Fibroblast of villous mesenchyme (primary cell): Measurements from ENCODE around the gene KCNH6. TPM values are rescaled to one million over a fixed set of nuclear protein-coding genes. Genes with fewer than 3 reads are reported as not detected.

ENCODE experiments used
- DNase-seq: peaks from one replicate; pipeline ENCODE4 v3.0.0-alpha.2; 2010; ENCODE audit warnings: low read depth
- H3K4me3 ChIP-seq: 2 replicates; pipeline ENCODE4 v1.5.1; 2011; ENCODE audit warnings: low read depth, mild to moderate bottlenecking, low read length
- small RNA-seq: library from RNA; depleted of rRNA; stranded (forward); fragments of <200 nt; gene quantifications from one replicate; pipeline ENCODE3, GENCODE V24; 2012
- total RNA-seq: library from RNA; depleted of rRNA; stranded (reverse); fragments of >200 nt; gene quantifications from 2 replicates; pipeline ENCODE4 v1.2.3, GENCODE V29; 2012
- TF ChIP-seq, protein P1 (sequence below): IDR thresholded peaks from 2 replicates; pipeline ENCODE4 v1.5.1; 2012; ENCODE audit warnings: low read depth, mild to moderate bottlenecking, low read length; ENCODE audit not compliant: insufficient read depth

The KCNH6 gene
- total RNA-seq, 1 donor = under 0.01 TPM

DNA sequence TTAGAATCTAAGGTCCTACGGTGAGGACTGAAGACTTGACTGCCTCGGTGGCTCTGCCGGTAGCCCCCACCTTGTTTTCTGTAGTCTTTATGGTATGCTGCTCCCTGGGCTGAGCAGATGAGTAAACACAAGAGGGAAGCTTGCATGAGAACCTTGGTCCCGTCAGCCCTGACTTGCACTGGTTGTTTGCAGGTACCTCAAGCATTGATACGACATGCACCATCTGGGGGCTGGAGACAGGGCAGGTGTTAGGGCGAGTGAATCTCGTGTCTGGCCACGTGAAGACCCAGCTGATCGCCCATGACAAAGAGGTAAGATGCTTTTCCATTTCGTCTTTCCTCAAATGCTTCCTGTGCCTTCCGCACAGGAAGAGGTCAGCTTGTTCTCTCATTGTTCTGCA is 56.5 kb downstream of the KCNH6 start:
- DNase-seq = no peak
- no peak overlapping the region for H3K4me3 ChIP-seq
- TF ChIP-seq, protein P1, sequence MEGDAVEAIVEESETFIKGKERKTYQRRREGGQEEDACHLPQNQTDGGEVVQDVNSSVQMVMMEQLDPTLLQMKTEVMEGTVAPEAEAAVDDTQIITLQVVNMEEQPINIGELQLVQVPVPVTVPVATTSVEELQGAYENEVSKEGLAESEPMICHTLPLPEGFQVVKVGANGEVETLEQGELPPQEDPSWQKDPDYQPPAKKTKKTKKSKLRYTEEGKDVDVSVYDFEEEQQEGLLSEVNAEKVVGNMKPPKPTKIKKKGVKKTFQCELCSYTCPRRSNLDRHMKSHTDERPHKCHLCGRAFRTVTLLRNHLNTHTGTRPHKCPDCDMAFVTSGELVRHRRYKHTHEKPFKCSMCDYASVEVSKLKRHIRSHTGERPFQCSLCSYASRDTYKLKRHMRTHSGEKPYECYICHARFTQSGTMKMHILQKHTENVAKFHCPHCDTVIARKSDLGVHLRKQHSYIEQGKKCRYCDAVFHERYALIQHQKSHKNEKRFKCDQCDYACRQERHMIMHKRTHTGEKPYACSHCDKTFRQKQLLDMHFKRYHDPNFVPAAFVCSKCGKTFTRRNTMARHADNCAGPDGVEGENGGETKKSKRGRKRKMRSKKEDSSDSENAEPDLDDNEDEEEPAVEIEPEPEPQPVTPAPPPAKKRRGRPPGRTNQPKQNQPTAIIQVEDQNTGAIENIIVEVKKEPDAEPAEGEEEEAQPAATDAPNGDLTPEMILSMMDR = no peak

DNA sequence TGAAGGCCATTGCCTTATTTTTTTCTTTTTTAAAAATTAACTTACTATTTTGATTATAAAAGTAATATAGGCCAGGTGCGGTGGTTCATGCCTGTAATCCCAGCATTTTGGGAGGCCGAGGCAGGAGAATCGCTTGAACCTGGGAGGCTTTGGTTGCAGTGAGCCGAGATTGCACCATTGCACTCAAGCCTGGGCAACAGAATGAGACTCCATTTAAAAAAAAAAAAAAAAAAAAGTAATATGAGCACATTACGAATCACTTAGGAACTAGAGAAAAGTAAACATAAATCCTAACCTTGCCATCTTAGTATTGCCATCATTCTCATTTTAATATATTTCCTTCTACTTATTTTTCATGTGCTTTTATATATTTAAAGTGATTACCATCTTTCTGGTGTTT is 64.6 kb downstream of the KCNH6 start:
- DNase-seq = no peak
- TF ChIP-seq, protein P1 = no peak
- H3K4me3 ChIP-seq = no peak overlapping the region

DNA sequence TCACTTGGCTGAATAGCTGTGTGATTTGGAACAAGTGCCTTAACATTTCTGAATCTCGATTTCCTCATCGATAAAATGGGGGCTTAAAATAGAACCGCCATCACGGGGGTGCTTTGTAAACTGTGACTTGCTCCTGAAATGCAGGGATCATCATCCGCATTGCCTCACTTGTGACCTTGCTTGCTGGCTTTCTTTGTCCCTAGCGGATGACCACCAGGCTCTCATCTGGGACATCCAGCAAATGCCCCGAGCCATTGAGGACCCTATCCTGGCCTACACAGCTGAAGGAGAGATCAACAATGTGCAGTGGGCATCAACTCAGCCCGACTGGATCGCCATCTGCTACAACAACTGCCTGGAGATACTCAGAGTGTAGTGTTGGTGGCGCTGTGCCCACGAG is 65.6 kb downstream of the KCNH6 start:
- TF ChIP-seq, protein P1 = no peak
- no peak for DNase-seq
- no peak overlapping the region for H3K4me3 ChIP-seq

DNA sequence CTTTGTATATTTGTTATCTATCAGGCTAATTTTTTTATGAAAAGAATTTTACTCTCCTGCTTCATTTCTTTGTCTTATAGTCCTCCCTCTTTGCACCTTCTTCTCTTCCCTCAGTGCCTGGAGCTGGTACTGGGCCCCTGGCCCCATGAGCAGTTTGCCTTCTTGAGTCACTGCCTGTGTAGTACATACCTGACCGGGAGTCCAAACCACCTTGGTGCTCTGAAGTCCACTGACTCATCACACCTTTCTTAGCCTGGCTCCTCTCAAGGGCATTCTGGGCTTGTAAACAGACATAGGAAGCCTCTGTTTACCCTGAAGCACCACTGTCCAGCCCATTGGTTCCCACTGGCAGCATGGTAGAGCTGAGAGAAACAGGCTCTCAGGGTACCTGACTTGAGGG is 66.5 kb downstream of the KCNH6 start:
- DNase-seq = no peak
- no peak overlapping the region for H3K4me3 ChIP-seq
- TF ChIP-seq, protein P1 = no peak

DNA sequence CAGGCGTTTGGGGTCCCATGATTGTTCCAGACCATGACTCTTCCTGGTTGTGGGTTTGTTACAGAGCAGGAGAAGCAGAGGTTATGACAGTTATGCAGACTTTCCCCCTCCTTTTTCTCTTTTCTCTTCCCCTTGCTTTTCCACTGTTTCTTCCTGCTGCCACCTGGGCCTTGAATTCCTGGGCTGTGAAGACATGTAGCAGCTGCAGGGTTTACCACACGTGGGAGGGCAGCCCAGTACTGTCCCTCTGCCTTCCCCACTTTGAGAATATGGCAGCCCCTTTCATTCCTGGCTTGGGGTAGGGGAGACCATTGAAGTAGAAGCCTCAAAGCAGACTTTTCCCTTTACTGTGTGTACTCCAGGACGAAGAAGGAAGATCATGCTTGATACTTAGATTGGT is 69.6 kb downstream of the KCNH6 start:
- TF ChIP-seq, protein P1 = no peak
- no peak for DNase-seq
- H3K4me3 ChIP-seq = no peak overlapping the region

DNA sequence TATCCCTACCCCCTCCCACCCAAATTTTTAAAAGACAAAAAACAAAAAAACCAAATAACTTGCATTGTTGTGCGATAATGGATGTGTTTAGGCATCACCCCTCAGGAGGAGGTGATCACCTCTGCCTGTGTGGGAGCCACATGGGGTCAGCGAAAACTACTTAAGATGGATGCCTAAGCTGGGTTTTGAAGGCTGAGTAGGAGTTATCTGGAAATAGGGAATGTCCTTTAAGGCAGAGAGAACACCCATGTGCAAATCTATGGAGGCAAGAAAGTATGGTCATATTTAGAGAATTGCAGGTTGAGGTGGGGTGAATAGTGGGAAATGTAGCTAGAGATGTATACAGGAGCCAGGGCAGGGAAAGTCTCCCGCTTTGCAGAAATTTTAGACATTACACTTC is 72.0 kb downstream of the KCNH6 start:
- H3K4me3 ChIP-seq = no peak overlapping the region
- DNase-seq = no peak
- TF ChIP-seq, protein P1 = no peak

Small RNA genes within 50 kb of the gene (small RNA-seq; reads per million reads assigned to genes)
- not detected for gene RNU6-288P

Other genes starting within 250 kb of the KCNH6 start
- gene CYB561, start 77.1 kb upstream of the KCNH6 start, total RNA-seq = 11.3 and 12.5 TPM in 2 replicates
- gene ACE, start 46.3 kb upstream of the KCNH6 start, total RNA-seq = 1.3 and 1.7 TPM in 2 replicates
- gene DCAF7, start 27.1 kb downstream of the KCNH6 start, total RNA-seq = 32.9 and 52.7 TPM in 2 replicates
- gene TACO1, start 77.5 kb downstream of the KCNH6 start, total RNA-seq = 24.6 and 35.8 TPM in 2 replicates
- gene MAP3K3, start 99.1 kb downstream of the KCNH6 start, total RNA-seq = 29.6 and 34.1 TPM in 2 replicates
- gene LIMD2, start 176.8 kb downstream of the KCNH6 start, total RNA-seq = 4.5 and 5.2 TPM in 2 replicates
- gene STRADA, start 218.4 kb downstream of the KCNH6 start, total RNA-seq = 23.2 and 25.0 TPM in 2 replicates